ENCODE data around the gene EPN1.
A peak's percentile ranks its signal among the peaks of the same experiment; 100 is the strongest.

The EPN1 gene

DNA sequence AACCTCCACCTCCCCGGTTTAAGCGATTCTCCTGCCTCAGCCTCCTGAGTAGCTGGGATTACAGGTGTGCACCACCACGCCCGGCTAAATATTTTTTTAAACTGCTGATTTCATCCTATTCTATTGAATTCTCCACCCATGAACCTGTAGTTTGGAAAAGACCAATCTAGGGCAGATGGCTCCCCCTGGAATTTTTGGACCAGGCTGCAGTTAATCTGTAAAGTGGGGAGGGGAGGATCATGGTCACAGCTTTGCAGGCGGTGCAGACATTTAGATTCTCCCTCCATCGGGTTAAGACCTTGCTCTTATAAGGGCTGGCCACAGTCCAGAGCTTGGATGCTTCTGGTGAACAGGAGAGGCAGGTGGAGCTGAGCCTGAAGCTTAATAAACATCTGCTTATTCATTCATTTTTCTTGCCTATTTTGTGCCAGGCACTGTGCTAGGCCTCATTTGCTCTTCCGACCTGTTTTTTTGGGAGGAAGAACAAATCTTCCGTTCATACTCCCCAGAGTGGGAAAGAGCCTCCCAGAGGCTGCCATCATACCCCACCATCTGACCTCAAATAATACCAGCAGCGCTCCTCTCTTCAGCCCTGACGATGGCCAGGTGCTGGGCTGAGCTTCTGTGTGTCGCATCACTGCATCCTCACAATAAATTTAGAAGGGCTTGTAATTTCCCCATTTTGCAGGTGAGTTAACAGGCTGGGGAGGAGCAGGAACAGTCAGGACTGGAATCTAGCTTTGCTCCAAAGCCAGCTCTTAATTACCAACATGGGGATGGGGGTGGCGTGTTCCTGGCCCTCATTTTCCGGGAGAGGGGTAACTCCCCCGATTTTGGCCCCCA is 27.9 kb upstream of the EPN1 start:
- H3K4me3 ChIP-seq (ENCODE audit: low read depth, low read length), result peak overlapping the region; percentile 64
- no peak for TF ChIP-seq CTCF (IDR thresholded peaks at IDR 0.05; ENCODE audit: low read depth, low read length, missing control alignments)
- DNase-seq (ENCODE audit: low read depth), result no peak

- DNase-seq (ENCODE audit: low read depth), result no peak
- H3K4me3 ChIP-seq (ENCODE audit: low read depth, low read length), result peak within 1 kb of the TSS; percentile 64
- TF ChIP-seq CTCF (IDR thresholded peaks at IDR 0.05; ENCODE audit: low read depth, low read length, missing control alignments), result no peak
Measured at GRCh38 chr19:55647732-55648584, 27.1 kb upstream of the EPN1 start, which contains the start of gene CCDC106. Gene CCDC106, plus strand, starts transcription at chr19:55648212. Its CDS starts 835 bp downstream, at chr19:55649047.

- no peak for DNase-seq (ENCODE audit: low read depth)
- H3K4me3 ChIP-seq (ENCODE audit: low read depth, low read length), result peak overlapping the region; percentile 64
- TF ChIP-seq CTCF (IDR thresholded peaks at IDR 0.05; ENCODE audit: low read depth, low read length, missing control alignments), result no peak
Measured at GRCh38 chr19:55648585-55649267, 26.3 kb upstream of the EPN1 start.

DNA sequence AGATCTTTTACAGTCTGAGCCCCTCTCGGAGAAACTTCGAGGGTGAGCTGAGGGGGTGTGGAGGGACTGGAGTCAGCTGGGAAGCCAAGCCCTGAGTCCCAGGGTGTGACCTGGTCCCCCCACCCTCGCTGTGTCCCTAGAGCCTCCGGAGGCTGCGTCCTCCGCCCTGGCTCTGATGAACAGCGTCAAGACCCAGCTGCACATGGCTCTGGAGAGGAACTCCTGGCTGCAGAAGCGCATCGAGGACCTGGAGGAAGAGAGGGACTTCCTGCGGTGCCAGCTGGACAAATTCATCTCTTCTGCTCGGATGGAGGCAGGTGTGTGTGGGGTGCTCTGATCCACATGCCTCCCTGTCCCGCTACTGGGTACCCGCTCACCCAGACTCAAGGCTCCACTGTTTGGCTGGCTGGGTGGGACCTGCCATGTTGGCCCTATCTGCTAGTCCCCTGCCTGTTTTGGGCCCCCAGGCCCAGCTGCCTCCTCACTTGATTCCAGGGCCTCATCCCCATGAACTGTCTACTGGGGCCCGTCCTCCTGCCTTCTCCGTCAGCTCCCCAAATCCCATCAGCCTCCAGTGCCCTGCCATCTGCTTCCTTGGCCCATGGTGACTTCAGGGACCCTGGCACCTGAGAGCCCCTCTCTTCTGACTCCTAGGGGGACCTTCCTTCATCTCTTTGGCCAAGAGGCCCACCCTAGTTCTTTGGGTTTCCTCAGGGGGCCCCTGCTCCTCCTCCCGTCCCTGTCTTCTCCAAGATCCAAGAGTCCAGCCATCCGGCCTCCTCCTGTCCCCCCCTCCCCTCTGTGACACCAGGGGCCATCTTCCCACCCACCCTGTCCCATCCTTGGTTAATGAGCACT is 25.5 kb upstream of the EPN1 start:
- DNase-seq (ENCODE audit: low read depth), result no peak
- no peak for TF ChIP-seq CTCF (IDR thresholded peaks at IDR 0.05; ENCODE audit: low read depth, low read length, missing control alignments)
- H3K4me3 ChIP-seq (ENCODE audit: low read depth, low read length), result peak overlapping the region; percentile 64

GRCh38 chr19:55650126-55650557 is 24.9 kb upstream of the EPN1 start:
- TF ChIP-seq CTCF (IDR thresholded peaks at IDR 0.05; ENCODE audit: low read depth, low read length, missing control alignments), result no peak
- no peak overlapping the region for H3K4me3 ChIP-seq (ENCODE audit: low read depth, low read length)
- no peak for DNase-seq (ENCODE audit: low read depth)

Data from GM12864 (cell line).